ENCODE data around the gene TMEM238L.

DNA sequence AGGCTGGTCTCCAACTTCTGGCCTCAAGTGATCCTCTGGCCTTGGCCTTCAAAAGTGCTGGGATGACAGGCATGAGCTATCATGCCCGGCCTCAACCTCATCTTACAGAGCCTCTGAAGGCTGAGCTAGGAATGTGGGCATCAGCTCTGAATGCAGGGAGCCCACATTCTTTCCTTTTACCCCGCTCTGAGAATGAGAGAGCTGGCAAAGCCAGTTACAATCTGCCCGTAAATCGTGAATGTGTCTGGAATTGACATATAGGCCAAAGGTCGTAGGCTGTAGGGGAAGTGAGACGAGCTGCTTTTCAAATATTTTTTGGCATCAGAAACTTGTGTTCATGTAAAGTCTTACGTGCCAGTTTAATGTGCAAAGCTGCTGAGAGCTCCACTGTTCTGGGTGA is 4.5 kb downstream of the TMEM238L start:
- TF ChIP-seq, protein P1, sequence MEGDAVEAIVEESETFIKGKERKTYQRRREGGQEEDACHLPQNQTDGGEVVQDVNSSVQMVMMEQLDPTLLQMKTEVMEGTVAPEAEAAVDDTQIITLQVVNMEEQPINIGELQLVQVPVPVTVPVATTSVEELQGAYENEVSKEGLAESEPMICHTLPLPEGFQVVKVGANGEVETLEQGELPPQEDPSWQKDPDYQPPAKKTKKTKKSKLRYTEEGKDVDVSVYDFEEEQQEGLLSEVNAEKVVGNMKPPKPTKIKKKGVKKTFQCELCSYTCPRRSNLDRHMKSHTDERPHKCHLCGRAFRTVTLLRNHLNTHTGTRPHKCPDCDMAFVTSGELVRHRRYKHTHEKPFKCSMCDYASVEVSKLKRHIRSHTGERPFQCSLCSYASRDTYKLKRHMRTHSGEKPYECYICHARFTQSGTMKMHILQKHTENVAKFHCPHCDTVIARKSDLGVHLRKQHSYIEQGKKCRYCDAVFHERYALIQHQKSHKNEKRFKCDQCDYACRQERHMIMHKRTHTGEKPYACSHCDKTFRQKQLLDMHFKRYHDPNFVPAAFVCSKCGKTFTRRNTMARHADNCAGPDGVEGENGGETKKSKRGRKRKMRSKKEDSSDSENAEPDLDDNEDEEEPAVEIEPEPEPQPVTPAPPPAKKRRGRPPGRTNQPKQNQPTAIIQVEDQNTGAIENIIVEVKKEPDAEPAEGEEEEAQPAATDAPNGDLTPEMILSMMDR (IDR thresholded peaks at IDR 0.05; ENCODE audit: extremely low read depth in 1 of 2, insufficient read depth in 1 of 2, low read depth in 1 of 2, low read length in 2 of 2), result no peak
- TF ChIP-seq MYC (IDR thresholded peaks at IDR 0.05; ENCODE audit: low read depth, low read length) (no peak), JUN (IDR thresholded peaks at IDR 0.05; ENCODE audit: borderline replicate concordance, insufficient read depth, insufficient read length, low read depth) (no peak), EZH2 (IDR thresholded peaks at IDR 0.05; ENCODE audit: borderline replicate concordance, low read depth, low read length, severe bottlenecking) (no peak), POLR2A (IDR thresholded peaks at IDR 0.05; ENCODE audit: low read depth, low read length) (no peak), GATA2 (IDR thresholded peaks at IDR 0.05; ENCODE audit: insufficient read depth, insufficient read length, low read depth, low read length) (no peak)
- TF ChIP-seq, protein P2, sequence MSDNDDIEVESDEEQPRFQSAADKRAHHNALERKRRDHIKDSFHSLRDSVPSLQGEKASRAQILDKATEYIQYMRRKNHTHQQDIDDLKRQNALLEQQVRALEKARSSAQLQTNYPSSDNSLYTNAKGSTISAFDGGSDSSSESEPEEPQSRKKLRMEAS (IDR thresholded peaks at IDR 0.05; ENCODE audit: insufficient read depth, insufficient read length), result no peak

All from endothelial cell of umbilical vein (primary cell).